HG03095 (cell line): ENCODE data around the gene POLE.

Experiments used
- ATAC-seq: cut with Tn5 transposase; IDR thresholded peaks from one replicate; pipeline ENCODE4 v1.9.1; 2021; ENCODE audit warnings: moderate library complexity; ENCODE audit not compliant: unreplicated experiment

Gene POLE

DNA sequence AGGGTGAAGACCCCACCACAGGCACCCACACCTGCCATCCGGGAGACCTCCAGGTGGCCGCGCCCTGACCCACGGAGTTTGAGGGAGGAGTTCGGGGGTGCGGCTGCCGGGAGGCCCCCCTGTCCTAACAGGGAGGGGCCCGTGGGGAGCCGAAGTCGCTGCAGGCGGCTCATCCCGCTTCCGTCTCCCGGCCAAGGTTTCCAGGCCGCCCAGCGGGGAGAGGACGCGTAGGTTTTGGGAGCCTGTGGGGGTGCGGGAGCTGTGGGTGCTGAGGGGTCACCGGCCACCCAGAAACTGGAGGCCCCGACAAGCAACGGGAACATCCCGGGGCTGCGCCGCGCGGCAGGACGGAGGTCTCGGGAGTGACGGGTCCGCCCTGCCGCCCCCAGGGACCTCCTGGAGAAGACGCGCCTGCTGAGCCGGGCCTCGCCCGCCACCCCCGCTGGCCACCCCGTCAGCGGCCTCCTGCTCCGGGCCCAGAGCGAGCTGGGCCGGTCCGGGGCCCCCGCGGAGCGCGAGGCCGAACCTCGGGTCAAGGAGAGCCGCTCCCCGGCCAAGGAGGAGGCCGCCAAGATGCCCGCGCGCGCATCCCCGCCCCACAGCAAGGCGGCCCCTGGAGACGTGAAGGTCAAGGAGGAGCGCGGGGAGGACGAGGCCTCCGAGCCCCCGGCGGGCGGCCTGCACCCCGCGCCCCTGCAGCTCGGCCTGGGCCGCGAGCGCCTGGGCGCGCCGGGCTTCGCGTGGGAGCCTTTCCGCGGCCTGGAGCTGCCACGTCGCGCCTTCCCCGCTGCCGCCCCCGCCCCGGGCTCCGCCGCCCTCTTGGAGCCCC lies 104.3 kb downstream of the POLE start:
- ATAC-seq = no peak

DNA sequence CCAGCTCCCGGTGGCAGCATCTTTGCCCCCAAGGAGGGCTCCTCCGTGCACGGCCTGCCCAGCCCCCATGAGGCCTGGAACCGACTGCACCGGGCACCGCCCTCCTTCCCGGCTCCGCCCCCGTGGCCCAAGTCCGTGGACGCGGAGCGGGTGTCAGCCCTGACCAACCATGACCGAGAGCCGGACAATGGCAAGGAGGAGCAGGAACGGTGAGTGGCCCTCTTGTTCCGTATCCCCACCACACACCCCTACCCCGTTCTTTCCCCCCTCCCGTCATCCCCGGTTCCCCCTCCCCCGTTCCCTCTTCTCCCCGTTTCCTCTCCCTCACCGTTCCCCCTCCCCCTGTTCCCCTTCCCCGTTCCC lies 105.1 kb downstream of the POLE start:
- ATAC-seq = no peak

DNA sequence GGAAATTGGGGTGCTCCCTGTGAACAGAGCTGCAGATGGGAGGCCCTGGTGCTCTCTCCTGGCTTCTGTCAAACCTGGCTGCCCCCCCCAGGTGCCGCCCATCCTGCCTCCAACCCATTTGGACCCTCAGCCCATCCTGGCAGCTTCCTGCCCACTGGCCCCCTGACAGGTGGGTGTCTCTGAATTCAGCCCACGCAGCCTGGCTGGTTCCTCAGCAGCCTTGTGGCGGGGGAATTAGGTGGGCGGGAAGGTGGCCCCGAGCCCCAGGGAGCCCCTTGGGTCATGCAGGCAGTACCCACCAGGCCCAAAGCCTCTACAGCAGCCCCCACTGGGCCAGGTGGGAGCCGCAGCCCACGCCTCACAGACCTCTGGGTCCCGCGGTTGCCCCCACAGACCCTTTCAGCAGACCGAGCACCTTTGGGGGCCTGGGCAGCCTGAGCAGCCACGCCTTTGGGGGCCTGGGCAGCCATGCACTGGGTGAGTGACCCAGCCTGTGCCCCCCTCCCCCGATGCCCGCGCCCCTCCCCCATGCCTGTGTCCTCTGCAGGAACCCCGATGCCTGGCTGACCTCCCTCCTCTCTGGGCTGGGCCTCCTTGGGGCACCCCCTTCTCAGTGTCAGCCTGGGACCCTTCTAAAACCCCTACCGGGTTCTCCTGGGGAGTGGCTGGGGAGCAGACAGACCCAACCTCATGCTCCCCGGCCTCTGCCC lies 105.6 kb downstream of the POLE start:
- no peak for ATAC-seq

DNA sequence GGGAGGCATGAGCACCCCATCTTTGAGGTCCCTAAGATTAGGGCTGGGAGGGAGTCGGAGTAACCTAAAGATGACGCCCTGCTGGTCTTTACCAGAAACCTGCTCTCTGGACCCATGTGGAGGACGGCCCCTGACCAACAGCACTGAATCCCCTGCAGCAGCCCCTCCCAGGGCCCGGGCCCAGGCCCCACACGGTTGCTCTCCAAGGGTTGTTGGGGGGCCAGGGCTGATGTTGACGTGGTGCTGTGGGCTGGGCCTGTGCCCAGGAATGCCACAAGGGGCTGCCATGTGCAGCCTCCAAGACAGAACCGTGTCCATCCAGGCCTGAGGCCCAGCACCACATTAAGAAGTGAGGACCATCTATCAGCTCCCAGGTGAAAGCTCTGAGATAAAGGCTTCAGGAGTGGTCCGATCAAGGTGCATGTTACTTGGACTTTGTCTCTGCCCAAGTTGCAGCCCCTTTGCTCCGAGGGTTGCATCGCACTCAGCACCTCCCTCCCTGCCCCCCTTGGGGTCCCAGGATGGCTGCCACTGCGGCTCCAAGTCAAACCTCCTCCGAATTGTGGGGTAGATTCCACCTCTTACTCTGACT lies 106.3 kb downstream of the POLE start:
- ATAC-seq = no peak

DNA sequence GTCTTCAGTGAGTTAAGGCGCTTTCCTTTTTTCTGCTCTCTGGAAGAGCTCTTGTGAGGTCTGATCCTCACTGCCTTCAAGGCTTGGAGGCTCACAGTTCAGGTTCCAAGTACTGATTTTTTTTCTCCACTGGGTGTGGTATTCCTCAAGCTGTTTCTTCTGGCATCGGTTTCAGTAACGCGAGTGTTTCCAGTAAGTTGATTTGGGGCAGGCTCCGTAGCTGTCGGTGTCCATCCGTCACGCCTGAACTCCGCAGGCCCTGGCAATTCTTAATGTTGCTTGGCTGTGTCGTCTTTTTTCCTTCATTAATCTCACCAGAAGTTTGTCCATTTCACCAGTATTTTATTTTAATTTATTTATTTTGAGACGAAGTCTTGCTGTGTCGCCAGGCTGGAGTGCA lies 107.4 kb downstream of the POLE start:
- no peak for ATAC-seq

DNA sequence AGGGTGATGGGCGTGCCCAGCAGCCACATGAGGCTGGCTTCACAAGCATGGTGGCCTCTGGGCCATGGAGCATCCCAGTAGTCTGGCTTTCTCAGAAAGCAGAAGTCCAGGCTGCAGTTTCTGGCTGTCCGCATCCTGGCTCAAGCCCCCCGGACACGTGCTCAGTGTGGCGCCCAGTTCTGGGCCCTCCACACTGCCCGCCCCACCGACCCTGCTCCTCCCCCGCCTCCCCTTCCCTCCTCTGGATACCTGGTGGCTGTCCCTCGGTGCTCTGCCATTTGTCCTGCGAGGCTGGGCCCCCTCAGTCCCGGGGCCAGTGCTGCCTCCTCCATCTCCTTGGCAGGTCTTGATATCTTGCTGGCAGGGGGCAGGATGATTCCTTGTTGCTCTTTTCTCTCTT lies 108.3 kb downstream of the POLE start:
- ATAC-seq = no peak

DNA sequence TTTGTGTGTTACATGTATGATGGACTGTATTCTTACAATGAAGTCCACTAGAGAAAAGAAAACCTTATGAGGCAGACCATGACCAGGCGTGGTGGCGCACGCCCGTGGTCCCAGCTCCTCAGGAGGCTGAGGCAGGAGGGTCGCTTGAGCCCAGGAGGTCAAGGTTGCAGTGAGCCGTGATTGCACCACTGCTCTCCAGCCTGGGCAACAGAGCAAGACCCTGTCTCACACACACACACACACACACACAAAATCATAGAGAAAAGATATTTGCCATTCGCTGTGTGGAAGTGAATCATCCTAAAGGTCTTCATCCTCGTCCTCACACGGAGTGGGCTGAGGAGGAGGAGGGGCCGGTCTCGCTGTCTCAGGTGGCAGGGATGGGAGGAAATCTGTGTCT lies 109.0 kb downstream of the POLE start:
- no peak for ATAC-seq

DNA sequence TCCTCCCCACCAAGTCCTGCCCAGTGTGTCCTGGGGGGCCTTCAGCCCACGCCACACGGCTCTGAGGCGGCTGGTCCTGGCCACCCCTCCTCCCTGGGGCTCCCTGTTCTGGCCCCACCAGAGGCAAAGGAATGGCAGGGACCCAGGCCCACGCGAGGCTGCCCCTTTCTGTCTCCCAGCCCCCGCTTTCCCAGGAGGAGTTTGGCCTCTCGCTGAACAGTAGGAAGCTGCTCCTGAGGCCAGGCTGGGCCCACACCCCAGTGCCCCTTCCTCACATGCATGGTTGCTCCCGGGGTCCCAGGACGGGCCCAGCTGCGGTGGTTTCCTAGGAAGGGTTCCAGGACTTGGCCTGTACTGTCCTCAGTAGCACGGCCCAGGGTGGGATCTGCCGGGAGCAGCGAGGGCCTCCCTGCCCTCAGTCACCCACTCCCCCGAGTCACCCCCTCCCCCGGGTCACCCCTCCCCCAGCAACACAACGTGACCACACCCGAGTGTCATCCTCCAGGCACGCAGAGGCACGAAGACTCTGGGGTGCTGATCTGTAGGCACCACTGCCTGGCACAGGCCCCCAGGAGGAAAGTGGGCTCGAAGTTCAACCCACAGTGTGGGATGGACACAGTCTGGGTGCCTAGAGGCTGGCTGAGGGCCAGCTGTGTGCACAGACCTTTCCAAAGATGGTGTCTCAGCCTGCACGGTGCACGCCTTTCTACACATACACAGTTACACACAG lies 109.8 kb downstream of the POLE start:
- no peak for ATAC-seq

DNA sequence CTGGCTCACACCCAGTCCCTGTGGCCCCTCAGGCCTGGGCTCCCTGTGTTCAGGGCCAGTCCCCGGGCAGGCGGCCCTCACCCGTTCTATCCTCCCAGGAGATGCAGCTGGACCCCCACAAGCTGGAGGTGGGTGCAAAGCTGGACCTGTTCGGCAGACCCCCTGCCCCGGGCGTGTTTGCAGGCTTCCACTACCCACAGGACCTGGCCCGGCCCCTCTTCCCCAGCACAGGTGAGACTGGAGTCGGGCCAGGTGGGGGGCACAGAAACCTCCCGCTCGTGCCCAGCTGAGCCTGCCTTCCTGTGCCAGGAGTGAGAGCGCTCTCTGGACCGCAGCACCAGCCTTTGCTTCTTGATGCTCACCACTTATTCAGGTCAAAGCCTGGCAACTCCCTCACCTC lies 110.4 kb downstream of the POLE start:
- ATAC-seq = no peak

DNA sequence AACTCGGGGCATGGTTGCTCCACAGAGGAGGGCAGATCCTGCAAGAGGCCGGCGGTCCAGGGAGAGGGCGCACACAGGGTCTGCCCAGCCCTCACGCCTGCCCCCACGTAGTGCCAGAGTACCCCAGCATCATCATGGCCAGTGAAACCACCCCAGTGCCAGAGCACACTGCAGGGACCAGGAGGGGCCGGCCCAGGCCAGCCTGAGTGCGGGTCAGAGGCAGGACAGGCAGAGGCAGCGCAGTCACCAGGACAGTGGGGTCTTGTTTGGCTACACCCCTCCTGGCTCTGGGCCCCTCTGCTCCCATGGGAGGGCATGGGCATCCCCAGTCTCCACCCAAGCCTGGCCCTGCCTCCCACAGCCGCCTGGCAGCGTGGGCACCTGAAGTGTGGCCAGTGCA lies 111.5 kb downstream of the POLE start:
- no peak for ATAC-seq

DNA sequence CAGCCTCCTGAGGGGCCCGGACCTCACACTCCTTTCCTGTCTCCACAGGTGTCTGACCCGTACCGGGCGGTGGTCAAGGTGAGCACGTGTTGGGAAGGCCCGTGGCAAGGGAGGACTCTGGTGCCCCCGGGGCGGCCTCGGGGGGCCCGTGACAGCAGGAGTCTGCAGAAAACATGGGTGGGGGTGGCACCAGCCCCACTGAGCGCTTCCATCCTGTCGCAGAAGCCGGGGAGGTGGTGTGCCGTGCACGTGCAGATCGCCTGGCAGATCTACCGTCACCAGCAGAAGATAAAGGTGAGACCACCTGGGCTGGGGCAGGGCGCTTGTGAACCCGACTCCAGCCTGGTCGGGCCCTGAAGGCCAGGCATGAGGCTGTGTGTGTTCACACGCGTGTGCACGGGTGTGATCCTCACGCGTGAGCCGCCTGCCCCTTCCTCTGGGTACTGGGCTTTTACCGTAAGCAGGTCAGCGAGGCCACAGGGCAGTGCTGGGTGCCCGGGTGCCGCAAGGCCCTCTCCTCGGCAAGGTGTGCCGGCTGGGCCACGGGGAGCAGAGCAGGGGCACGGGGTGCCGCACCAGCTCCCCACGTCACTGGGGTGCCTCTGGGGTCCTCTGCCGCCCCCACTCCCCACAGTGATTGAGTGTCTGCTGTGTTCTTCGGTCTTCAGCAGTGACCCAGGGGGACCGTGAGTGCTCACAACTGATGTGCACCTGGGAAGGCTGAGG lies 112.7 kb downstream of the POLE start:
- no peak for ATAC-seq
